ENCODE measurements around the gene CABP7.

The CABP7 gene

GRCh38 chr22:29691636-29692326, 28.0 kb upstream of the CABP7 start:
- Histone ChIP-seq H3K27ac (ENCODE audit: low read depth, low read length) (no peak overlapping the region), H3K9ac (ENCODE audit: low read length in 5 of 5) (no peak overlapping the region), H3K36me3 (ENCODE audit: control insufficient read depth in 5 of 5, insufficient read depth in 5 of 5, low read length in 5 of 5) (peaks cover 0 to 63% (median 40%) of the 10 kb centered on the region in 5 donors), H3K4me3 (ENCODE audit: low read depth in 1 of 5, low read length in 5 of 5) (peak overlapping the region in 1 of 5 donors; percentile 21), H3K9me3 (ENCODE audit: control insufficient read depth in 5 of 5, low read length in 5 of 5) (no peaks in the 10 kb centered on the region), H3K4me1 (ENCODE audit: control insufficient read depth in 5 of 5, insufficient read depth in 5 of 5, low read length in 5 of 5) (peaks cover 2 to 40% (median 27%) of the 10 kb centered on the region in 5 donors), H3K27me3 (ENCODE audit: control insufficient read depth in 5 of 5, insufficient read depth in 4 of 5, low read length in 5 of 5) (no peaks in the 10 kb centered on the region)

- H3K36me3 ChIP-seq (ENCODE audit: control insufficient read depth in 5 of 5, insufficient read depth in 5 of 5, low read length in 5 of 5) = peaks cover 0 to 62% (median 36%) of the 10 kb centered on the region in 5 donors
- H3K9me3 ChIP-seq (ENCODE audit: control insufficient read depth in 5 of 5, low read length in 5 of 5) = no peaks in the 10 kb centered on the region
- H3K4me3 ChIP-seq (ENCODE audit: low read depth in 1 of 5, low read length in 5 of 5) = no peak overlapping the region
- peaks cover 2 to 40% (median 27%) of the 10 kb centered on the region in 5 donors for H3K4me1 ChIP-seq (ENCODE audit: control insufficient read depth in 5 of 5, insufficient read depth in 5 of 5, low read length in 5 of 5)
- no peak overlapping the region for H3K27ac ChIP-seq (ENCODE audit: low read depth, low read length)
- no peaks in the 10 kb centered on the region for H3K27me3 ChIP-seq (ENCODE audit: control insufficient read depth in 5 of 5, insufficient read depth in 4 of 5, low read length in 5 of 5)
- no peak overlapping the region for H3K9ac ChIP-seq (ENCODE audit: low read length in 5 of 5)
Observed at GRCh38 chr22:29692327-29692640, 27.5 kb upstream of the CABP7 start.

GRCh38 chr22:29693161-29693560, 26.6 kb upstream of the CABP7 start:
- H3K4me3 ChIP-seq (ENCODE audit: low read depth in 1 of 5, low read length in 5 of 5) = no peak overlapping the region
- peak overlapping the region in 1 of 5 donors; percentile 8 for H3K9ac ChIP-seq (ENCODE audit: low read length in 5 of 5)
- H3K4me1 ChIP-seq (ENCODE audit: control insufficient read depth in 5 of 5, insufficient read depth in 5 of 5, low read length in 5 of 5) = peaks cover 2 to 40% (median 27%) of the 10 kb centered on the region in 5 donors
- H3K27ac ChIP-seq (ENCODE audit: low read depth, low read length) = no peak overlapping the region
- H3K36me3 ChIP-seq (ENCODE audit: control insufficient read depth in 5 of 5, insufficient read depth in 5 of 5, low read length in 5 of 5) = peaks cover 0 to 59% (median 33%) of the 10 kb centered on the region in 5 donors
- no peaks in the 10 kb centered on the region for H3K27me3 ChIP-seq (ENCODE audit: control insufficient read depth in 5 of 5, insufficient read depth in 4 of 5, low read length in 5 of 5)
- no peaks in the 10 kb centered on the region for H3K9me3 ChIP-seq (ENCODE audit: control insufficient read depth in 5 of 5, low read length in 5 of 5)

GRCh38 chr22:29693671-29694070, 26.1 kb upstream of the CABP7 start:
- Histone ChIP-seq H3K9me3 (ENCODE audit: control insufficient read depth in 5 of 5, low read length in 5 of 5) (no peaks in the 10 kb centered on the region), H3K36me3 (ENCODE audit: control insufficient read depth in 5 of 5, insufficient read depth in 5 of 5, low read length in 5 of 5) (peaks cover 0 to 56% (median 33%) of the 10 kb centered on the region in 5 donors), H3K4me1 (ENCODE audit: control insufficient read depth in 5 of 5, insufficient read depth in 5 of 5, low read length in 5 of 5) (peaks cover 2 to 40% (median 27%) of the 10 kb centered on the region in 5 donors), H3K27me3 (ENCODE audit: control insufficient read depth in 5 of 5, insufficient read depth in 4 of 5, low read length in 5 of 5) (no peaks in the 10 kb centered on the region), H3K9ac (ENCODE audit: low read length in 5 of 5) (peak overlapping the region in 1 of 5 donors; percentile 8), H3K27ac (ENCODE audit: low read depth, low read length) (no peak overlapping the region), H3K4me3 (ENCODE audit: low read depth in 1 of 5, low read length in 5 of 5) (no peak overlapping the region)

GRCh38 chr22:29695129-29695926, 24.5 kb upstream of the CABP7 start:
- peaks cover 0 to 2% (median under 1%) of the 10 kb centered on the region in 5 donors for H3K27me3 ChIP-seq (ENCODE audit: control insufficient read depth in 5 of 5, insufficient read depth in 4 of 5, low read length in 5 of 5)
- peaks cover 2 to 36% (median 27%) of the 10 kb centered on the region in 5 donors for H3K4me1 ChIP-seq (ENCODE audit: control insufficient read depth in 5 of 5, insufficient read depth in 5 of 5, low read length in 5 of 5)
- peaks cover 0 to 56% (median 33%) of the 10 kb centered on the region in 5 donors for H3K36me3 ChIP-seq (ENCODE audit: control insufficient read depth in 5 of 5, insufficient read depth in 5 of 5, low read length in 5 of 5)
- H3K27ac ChIP-seq (ENCODE audit: low read depth, low read length) = no peak overlapping the region
- no peak overlapping the region for H3K4me3 ChIP-seq (ENCODE audit: low read depth in 1 of 5, low read length in 5 of 5)
- no peaks in the 10 kb centered on the region for H3K9me3 ChIP-seq (ENCODE audit: control insufficient read depth in 5 of 5, low read length in 5 of 5)
- H3K9ac ChIP-seq (ENCODE audit: low read length in 5 of 5) = no peak overlapping the region

GRCh38 chr22:29697853-29698598, 21.8 kb upstream of the CABP7 start:
- Histone ChIP-seq H3K9ac (ENCODE audit: low read length in 5 of 5) (peak overlapping the region in 1 of 5 donors; percentile 35), H3K27ac (ENCODE audit: low read depth, low read length) (no peak overlapping the region), H3K36me3 (ENCODE audit: control insufficient read depth in 5 of 5, insufficient read depth in 5 of 5, low read length in 5 of 5) (peaks cover 0 to 45% (median 23%) of the 10 kb centered on the region in 5 donors), H3K27me3 (ENCODE audit: control insufficient read depth in 5 of 5, insufficient read depth in 4 of 5, low read length in 5 of 5) (peaks cover 1 to 24% (median 14%) of the 10 kb centered on the region in 5 donors), H3K4me3 (ENCODE audit: low read depth in 1 of 5, low read length in 5 of 5) (no peak overlapping the region), H3K4me1 (ENCODE audit: control insufficient read depth in 5 of 5, insufficient read depth in 5 of 5, low read length in 5 of 5) (peaks cover 0 to 38% (median 30%) of the 10 kb centered on the region in 5 donors), H3K9me3 (ENCODE audit: control insufficient read depth in 5 of 5, low read length in 5 of 5) (no peaks in the 10 kb centered on the region)

- Histone ChIP-seq H3K4me1 (ENCODE audit: control insufficient read depth in 5 of 5, insufficient read depth in 5 of 5, low read length in 5 of 5) (peaks cover 0 to 38% (median 24%) of the 10 kb centered on the region in 5 donors), H3K27me3 (ENCODE audit: control insufficient read depth in 5 of 5, insufficient read depth in 4 of 5, low read length in 5 of 5) (peaks cover 10 to 41% (median 22%) of the 10 kb centered on the region in 5 donors), H3K9ac (ENCODE audit: low read length in 5 of 5) (no peak overlapping the region)
Observed at GRCh38 chr22:29700206-29700899, 19.4 kb upstream of the CABP7 start.

GRCh38 chr22:29700900-29701154, 19.0 kb upstream of the CABP7 start:
- no peak overlapping the region for H3K9ac ChIP-seq (ENCODE audit: low read length in 5 of 5)

More at GRCh38 chr22:29700206-29700899, 19.4 kb upstream of the CABP7 start:
- H3K36me3 ChIP-seq (ENCODE audit: control insufficient read depth in 5 of 5, insufficient read depth in 5 of 5, low read length in 5 of 5) = peaks cover 0 to 22% (median 10%) of the 10 kb centered on the region in 5 donors
- no peaks in the 10 kb centered on the region for H3K9me3 ChIP-seq (ENCODE audit: control insufficient read depth in 5 of 5, low read length in 5 of 5)
- H3K27ac ChIP-seq (ENCODE audit: low read depth, low read length) = no peak overlapping the region
- H3K4me3 ChIP-seq (ENCODE audit: low read depth in 1 of 5, low read length in 5 of 5) = no peak overlapping the region

GRCh38 chr22:29701155-29701999, 18.4 kb upstream of the CABP7 start:
- Histone ChIP-seq H3K4me3 (ENCODE audit: low read depth in 1 of 5, low read length in 5 of 5) (no peak overlapping the region), H3K27ac (ENCODE audit: low read depth, low read length) (no peak overlapping the region), H3K9me3 (ENCODE audit: control insufficient read depth in 5 of 5, low read length in 5 of 5) (no peaks in the 10 kb centered on the region), H3K4me1 (ENCODE audit: control insufficient read depth in 5 of 5, insufficient read depth in 5 of 5, low read length in 5 of 5) (peaks cover 0 to 38% (median 24%) of the 10 kb centered on the region in 5 donors), H3K27me3 (ENCODE audit: control insufficient read depth in 5 of 5, insufficient read depth in 4 of 5, low read length in 5 of 5) (peaks cover 10 to 49% (median 23%) of the 10 kb centered on the region in 5 donors), H3K9ac (ENCODE audit: low read length in 5 of 5) (peak overlapping the region in 1 of 5 donors; percentile 3), H3K36me3 (ENCODE audit: control insufficient read depth in 5 of 5, insufficient read depth in 5 of 5, low read length in 5 of 5) (peaks cover 0 to 12% (median 2%) of the 10 kb centered on the region in 5 donors)

More at GRCh38 chr22:29700900-29701154, 19.0 kb upstream of the CABP7 start:
- H3K36me3 ChIP-seq (ENCODE audit: control insufficient read depth in 5 of 5, insufficient read depth in 5 of 5, low read length in 5 of 5) = peaks cover 0 to 17% (median 5%) of the 10 kb centered on the region in 5 donors
- H3K27ac ChIP-seq (ENCODE audit: low read depth, low read length) = no peak overlapping the region
- no peak overlapping the region for H3K4me3 ChIP-seq (ENCODE audit: low read depth in 1 of 5, low read length in 5 of 5)
- H3K4me1 ChIP-seq (ENCODE audit: control insufficient read depth in 5 of 5, insufficient read depth in 5 of 5, low read length in 5 of 5) = peaks cover 0 to 38% (median 24%) of the 10 kb centered on the region in 5 donors
- peaks cover 10 to 45% (median 22%) of the 10 kb centered on the region in 5 donors for H3K27me3 ChIP-seq (ENCODE audit: control insufficient read depth in 5 of 5, insufficient read depth in 4 of 5, low read length in 5 of 5)
- H3K9me3 ChIP-seq (ENCODE audit: control insufficient read depth in 5 of 5, low read length in 5 of 5) = no peaks in the 10 kb centered on the region

All from subcutaneous abdominal adipose tissue (tissue), 5 donors.